HUES6 (cell line): ENCODE data around the gene LARGE1.

Experiments
- H3K27ac ChIP-seq: 2 replicates; pipeline ENCODE4 v1.7.0; 2013; ENCODE audit warnings: low read depth, mild to moderate bottlenecking, low read length, inconsistent platforms
- H3K27me3 ChIP-seq: 2 replicates; pipeline ENCODE4 v1.6.1; 2013; ENCODE audit warnings: low read length; ENCODE audit not compliant: control insufficient read depth, insufficient read depth
- H3K36me3 ChIP-seq: 2 replicates; pipeline ENCODE4 v1.6.1; 2013; ENCODE audit warnings: low read length; ENCODE audit not compliant: control insufficient read depth, insufficient read depth
- H3K4me1 ChIP-seq: 2 replicates; pipeline ENCODE4 v1.6.1; 2013; ENCODE audit warnings: low read length; ENCODE audit not compliant: control insufficient read depth, insufficient read depth
- H3K4me3 ChIP-seq: 2 replicates; pipeline ENCODE4 v1.5.1; 2013; ENCODE audit warnings: low read depth, low read length
- H3K9ac ChIP-seq: one replicate; pipeline ENCODE4 v1.6.1; 2013; ENCODE audit warnings: mild to moderate bottlenecking, low read length
- H3K9me3 ChIP-seq: 2 replicates; pipeline ENCODE4 v1.6.1; 2013; ENCODE audit warnings: low read depth, low read length; ENCODE audit not compliant: control insufficient read depth, insufficient read depth

Gene LARGE1

GRCh38 chr22:33513388-33514338 is 406.6 kb downstream of the LARGE1 start:
- H3K9ac ChIP-seq = no peak overlapping the region
- H3K27ac ChIP-seq = no peak overlapping the region
- H3K4me1 ChIP-seq = no peaks in the 10 kb centered on the region
- no peaks in the 10 kb centered on the region for H3K9me3 ChIP-seq
- no peaks in the 10 kb centered on the region for H3K36me3 ChIP-seq
- no peak overlapping the region for H3K4me3 ChIP-seq
- no peaks in the 10 kb centered on the region for H3K27me3 ChIP-seq

GRCh38 chr22:33512908-33513307 is 407.4 kb downstream of the LARGE1 start:
- no peaks in the 10 kb centered on the region for H3K4me1 ChIP-seq
- no peak overlapping the region for H3K9ac ChIP-seq
- H3K9me3 ChIP-seq = no peaks in the 10 kb centered on the region
- no peak overlapping the region for H3K4me3 ChIP-seq
- H3K27me3 ChIP-seq = no peaks in the 10 kb centered on the region
- no peak overlapping the region for H3K27ac ChIP-seq
- H3K36me3 ChIP-seq = no peaks in the 10 kb centered on the region

GRCh38 chr22:33510429-33510904 is 409.8 kb downstream of the LARGE1 start:
- no peak overlapping the region for H3K9ac ChIP-seq
- H3K27ac ChIP-seq = no peak overlapping the region
- H3K36me3 ChIP-seq = no peaks in the 10 kb centered on the region
- H3K27me3 ChIP-seq = no peaks in the 10 kb centered on the region
- no peak overlapping the region for H3K4me3 ChIP-seq
- H3K9me3 ChIP-seq = no peaks in the 10 kb centered on the region
- no peaks in the 10 kb centered on the region for H3K4me1 ChIP-seq

- H3K36me3 ChIP-seq = no peaks in the 10 kb centered on the region
- no peak overlapping the region for H3K9ac ChIP-seq
- H3K4me1 ChIP-seq = no peaks in the 10 kb centered on the region
- no peak overlapping the region for H3K4me3 ChIP-seq
- H3K9me3 ChIP-seq = no peaks in the 10 kb centered on the region
- no peaks in the 10 kb centered on the region for H3K27me3 ChIP-seq
- no peak overlapping the region for H3K27ac ChIP-seq
Observed at GRCh38 chr22:33504941-33505625, 415.2 kb downstream of the LARGE1 start.

- H3K27me3 ChIP-seq = no peaks in the 10 kb centered on the region
- no peak overlapping the region for H3K27ac ChIP-seq
- H3K4me1 ChIP-seq = peaks cover 18% of the 10 kb centered on the region
- H3K9ac ChIP-seq = no peak overlapping the region
- no peaks in the 10 kb centered on the region for H3K36me3 ChIP-seq
- no peaks in the 10 kb centered on the region for H3K9me3 ChIP-seq
- H3K4me3 ChIP-seq = no peak overlapping the region
Observed at GRCh38 chr22:33496112-33496511, 424.2 kb downstream of the LARGE1 start.

- H3K9me3 ChIP-seq = 0 out of 2 replicates have a peak, but pooled peaks cover 4% of the 10 kb centered on the region
- no peak overlapping the region for H3K9ac ChIP-seq
- no peaks in the 10 kb centered on the region for H3K36me3 ChIP-seq
- H3K4me3 ChIP-seq = no peak overlapping the region
- H3K27ac ChIP-seq = no peak overlapping the region
- H3K4me1 ChIP-seq = peaks cover 22% of the 10 kb centered on the region
- H3K27me3 ChIP-seq = no peaks in the 10 kb centered on the region
Observed at GRCh38 chr22:33493476-33494205, 426.6 kb downstream of the LARGE1 start.

- no peak overlapping the region for H3K4me3 ChIP-seq
- 0 out of 2 replicates have a peak, but pooled peaks cover 4% of the 10 kb centered on the region for H3K9me3 ChIP-seq
- H3K9ac ChIP-seq = no peak overlapping the region
- no peak overlapping the region for H3K27ac ChIP-seq
- no peaks in the 10 kb centered on the region for H3K27me3 ChIP-seq
- no peaks in the 10 kb centered on the region for H3K36me3 ChIP-seq
- H3K4me1 ChIP-seq = peaks cover 22% of the 10 kb centered on the region
Observed at GRCh38 chr22:33492210-33492651, 428.0 kb downstream of the LARGE1 start.

GRCh38 chr22:33487041-33487716 is 433.1 kb downstream of the LARGE1 start:
- no peaks in the 10 kb centered on the region for H3K36me3 ChIP-seq
- no peak overlapping the region for H3K9ac ChIP-seq
- 0 out of 2 replicates have a peak, but pooled peaks cover 4% of the 10 kb centered on the region for H3K9me3 ChIP-seq
- H3K27me3 ChIP-seq = no peaks in the 10 kb centered on the region
- no peak overlapping the region for H3K4me3 ChIP-seq
- no peak overlapping the region for H3K27ac ChIP-seq
- H3K4me1 ChIP-seq = peaks cover 14% of the 10 kb centered on the region

GRCh38 chr22:33481550-33481949 is 438.7 kb downstream of the LARGE1 start:
- no peaks in the 10 kb centered on the region for H3K36me3 ChIP-seq
- H3K27me3 ChIP-seq = no peaks in the 10 kb centered on the region
- H3K9ac ChIP-seq = no peak overlapping the region
- peaks cover 20% of the 10 kb centered on the region for H3K4me1 ChIP-seq
- H3K9me3 ChIP-seq = no peaks in the 10 kb centered on the region
- no peak overlapping the region for H3K27ac ChIP-seq
- H3K4me3 ChIP-seq = no peak overlapping the region
